Ovary (tissue), 3 donors: Measurements from ENCODE around the gene SMIM1.
"Not testable (repeated sequence)": the region's sequence is repeated elsewhere in the genome, so short reads cannot be mapped to it uniquely, and the experiment has no call there.

ENCODE experiments used
- CTCF ChIP-seq, 3 donors: fragments of 450-650 bp in 2 of 3; fragments of 200-600 bp in 1 of 3; IDR thresholded peaks; one replicate each; pipeline versions ENCODE4 v1.5.1 to v1.8.0; 2016 to 2022; ENCODE audit warnings: antibody characterized with exemption in 3 of 3, mild to moderate bottlenecking in 1 of 3
- EP300 ChIP-seq: sonication (generic); formaldehyde crosslinking; IDR thresholded peaks from one replicate; pipeline ENCODE4 v1.6.1; 2017; ENCODE audit warnings: antibody characterized with exemption
- POLR2A ChIP-seq: fragments of 450-650 bp; IDR thresholded peaks from one replicate; pipeline ENCODE4 v1.6.1; 2017; ENCODE audit warnings: antibody characterized with exemption, mild to moderate bottlenecking, moderate library complexity
- donor health status: DM: no; HTN: no; CAD: no.

GRCh38 chr1:3724416-3725030, 48.0 kb upstream of the SMIM1 start:
- TF ChIP-seq CTCF (IDR thresholded peaks at IDR 0.05): peak; percentile 57 to 73 (median 64)
- TF ChIP-seq POLR2A, EP300: not testable (repeated sequence)
